ENCODE data around the gene UGT1A6. TPM values are rescaled to one million over a fixed set of nuclear protein-coding genes. Genes with fewer than 3 reads are reported as not detected.

Gene UGT1A6
- total and polyA plus RNA-seq, 2 of the 4 experiments (the other 2 are of a cell fraction) = not detected

DNA sequence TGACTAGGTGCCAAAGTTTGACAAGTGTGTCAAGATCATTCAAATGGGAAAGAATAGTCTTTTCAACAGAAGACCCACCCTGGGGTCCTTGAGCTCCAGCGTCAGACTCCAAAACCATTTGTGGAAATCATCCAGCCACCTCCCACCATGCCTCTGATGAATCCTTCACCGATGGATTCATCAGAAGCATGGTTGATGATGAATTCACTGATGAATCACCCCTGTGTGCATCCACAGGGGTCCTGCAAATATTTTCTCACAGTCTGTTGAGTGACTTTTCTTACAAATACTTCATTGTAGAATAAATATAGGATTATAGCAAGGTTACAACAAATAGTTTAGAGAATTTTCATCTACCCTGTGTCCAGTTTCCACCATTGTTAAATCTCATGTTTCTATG, 16.6 kb upstream of the UGT1A6 start:
- no peak overlapping the region for H3K56ac ChIP-seq (ENCODE audit: extremely low read depth, insufficient read depth, low read length)
- no peak overlapping the region for H4K8ac ChIP-seq (ENCODE audit: low read depth in 2 of 2, low read length in 2 of 2)
- H4K5ac ChIP-seq (ENCODE audit: low read depth, low read length) = no peak overlapping the region
- TF ChIP-seq NFE2L2 (IDR thresholded peaks at IDR 0.05; ENCODE audit: low read depth, low read length) (no peak), POLR2A (IDR thresholded peaks at IDR 0.05; ENCODE audit: low read depth, low read length) (no peak), MAFK (IDR thresholded peaks at IDR 0.05; ENCODE audit: low read depth, low read length) (no peak), BHLHE40 (IDR thresholded peaks at IDR 0.05; ENCODE audit: low read depth, low read length) (no peak), SMC3 (IDR thresholded peaks at IDR 0.05; ENCODE audit: low read depth, low read length) (no peak), MAZ (IDR thresholded peaks at IDR 0.05; ENCODE audit: borderline replicate concordance, low read depth, low read length) (no peak), RAD21 (IDR thresholded peaks at IDR 0.05; ENCODE audit: low read length) (no peak), CEBPB (IDR thresholded peaks at IDR 0.05; ENCODE audit: low read depth, low read length) (no peak), FOS (IDR thresholded peaks at IDR 0.05; ENCODE audit: low read depth, low read length) (no peak), RCOR1 (IDR thresholded peaks at IDR 0.05; ENCODE audit: insufficient replicate concordance, low read length) (no peak), MXI1 (IDR thresholded peaks at IDR 0.05; ENCODE audit: borderline replicate concordance, low read depth, low read length) (no peak), RFX5 (IDR thresholded peaks at IDR 0.05; ENCODE audit: low read depth, low read length) (no peak), CHD1 (IDR thresholded peaks at IDR 0.05; ENCODE audit: low read depth, low read length) (no peak)
- TF ChIP-seq, protein P1, sequence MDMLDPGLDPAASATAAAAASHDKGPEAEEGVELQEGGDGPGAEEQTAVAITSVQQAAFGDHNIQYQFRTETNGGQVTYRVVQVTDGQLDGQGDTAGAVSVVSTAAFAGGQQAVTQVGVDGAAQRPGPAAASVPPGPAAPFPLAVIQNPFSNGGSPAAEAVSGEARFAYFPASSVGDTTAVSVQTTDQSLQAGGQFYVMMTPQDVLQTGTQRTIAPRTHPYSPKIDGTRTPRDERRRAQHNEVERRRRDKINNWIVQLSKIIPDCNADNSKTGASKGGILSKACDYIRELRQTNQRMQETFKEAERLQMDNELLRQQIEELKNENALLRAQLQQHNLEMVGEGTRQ (IDR thresholded peaks at IDR 0.05; ENCODE audit: low read depth, low read length) = no peak
- TF ChIP-seq, protein P2, sequence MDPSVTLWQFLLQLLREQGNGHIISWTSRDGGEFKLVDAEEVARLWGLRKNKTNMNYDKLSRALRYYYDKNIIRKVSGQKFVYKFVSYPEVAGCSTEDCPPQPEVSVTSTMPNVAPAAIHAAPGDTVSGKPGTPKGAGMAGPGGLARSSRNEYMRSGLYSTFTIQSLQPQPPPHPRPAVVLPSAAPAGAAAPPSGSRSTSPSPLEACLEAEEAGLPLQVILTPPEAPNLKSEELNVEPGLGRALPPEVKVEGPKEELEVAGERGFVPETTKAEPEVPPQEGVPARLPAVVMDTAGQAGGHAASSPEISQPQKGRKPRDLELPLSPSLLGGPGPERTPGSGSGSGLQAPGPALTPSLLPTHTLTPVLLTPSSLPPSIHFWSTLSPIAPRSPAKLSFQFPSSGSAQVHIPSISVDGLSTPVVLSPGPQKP (IDR thresholded peaks at IDR 0.05; ENCODE audit: borderline replicate concordance, low read depth, low read length) = no peak
- TF ChIP-seq, protein P3, sequence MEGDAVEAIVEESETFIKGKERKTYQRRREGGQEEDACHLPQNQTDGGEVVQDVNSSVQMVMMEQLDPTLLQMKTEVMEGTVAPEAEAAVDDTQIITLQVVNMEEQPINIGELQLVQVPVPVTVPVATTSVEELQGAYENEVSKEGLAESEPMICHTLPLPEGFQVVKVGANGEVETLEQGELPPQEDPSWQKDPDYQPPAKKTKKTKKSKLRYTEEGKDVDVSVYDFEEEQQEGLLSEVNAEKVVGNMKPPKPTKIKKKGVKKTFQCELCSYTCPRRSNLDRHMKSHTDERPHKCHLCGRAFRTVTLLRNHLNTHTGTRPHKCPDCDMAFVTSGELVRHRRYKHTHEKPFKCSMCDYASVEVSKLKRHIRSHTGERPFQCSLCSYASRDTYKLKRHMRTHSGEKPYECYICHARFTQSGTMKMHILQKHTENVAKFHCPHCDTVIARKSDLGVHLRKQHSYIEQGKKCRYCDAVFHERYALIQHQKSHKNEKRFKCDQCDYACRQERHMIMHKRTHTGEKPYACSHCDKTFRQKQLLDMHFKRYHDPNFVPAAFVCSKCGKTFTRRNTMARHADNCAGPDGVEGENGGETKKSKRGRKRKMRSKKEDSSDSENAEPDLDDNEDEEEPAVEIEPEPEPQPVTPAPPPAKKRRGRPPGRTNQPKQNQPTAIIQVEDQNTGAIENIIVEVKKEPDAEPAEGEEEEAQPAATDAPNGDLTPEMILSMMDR (conservative IDR thresholded peaks at IDR 0.05; ENCODE audit: low read depth, low read length) = no peak
- H3K4ac ChIP-seq (ENCODE audit: low read depth, low read length) = no peak overlapping the region
- no peaks in the 10 kb centered on the region for H3K9me3 ChIP-seq (ENCODE audit: control insufficient read depth, insufficient read depth, low read length)
- no peak overlapping the region for H2BK20ac ChIP-seq (ENCODE audit: low read depth, low read length)
- no TSS peak for BruUV-seq (replicated peaks)
- ChIA-PET CTCF (no interaction called here), POLR2A (ENCODE audit: unreplicated experiment) (no interaction called here)
- H3K14ac ChIP-seq (replicated peaks; ENCODE audit: low read depth, low read length) = no peak overlapping the region
- no peak overlapping the region for H2BK120ac ChIP-seq (ENCODE audit: low read depth, low read length)
- no peak overlapping the region for H3K23ac ChIP-seq (ENCODE audit: low read depth, low read length)
- no peak overlapping the region for H2AK9ac ChIP-seq (replicated peaks; ENCODE audit: low read depth, low read length, poor library complexity)
- no peaks in the 10 kb centered on the region for H3K4me1 ChIP-seq (ENCODE audit: control insufficient read depth, insufficient read depth, low read length)
- no peak overlapping the region for H4K91ac ChIP-seq (ENCODE audit: insufficient read depth, low read depth, low read length)
- H2AK5ac ChIP-seq (ENCODE audit: low read depth, low read length) = no peak overlapping the region
- no peaks in the 10 kb centered on the region for H3K36me3 ChIP-seq (ENCODE audit: control insufficient read depth, insufficient read depth, low read length)
- no peaks in the 10 kb centered on the region for H3K27me3 ChIP-seq (ENCODE audit: control insufficient read depth, insufficient read depth, low read length)
- H3K4me3 ChIP-seq (ENCODE audit: insufficient read depth, low read depth, low read length) = no peak overlapping the region
- H3K9me1 ChIP-seq (ENCODE audit: insufficient read depth, low read length) = no peaks in the 10 kb centered on the region
- no peak overlapping the region for H3K27ac ChIP-seq (ENCODE audit: insufficient read depth, low read length)
- no peak overlapping the region for H2BK5ac ChIP-seq (ENCODE audit: low read depth, low read length, poor library complexity, severe bottlenecking)
- intact Hi-C loops (cut with micrococcal nuclease) (no loop called here), dilution Hi-C loops (cut with HindIII; ENCODE audit: low sequenced_read_pairs, unreplicated experiment) (no loop called here), in situ Hi-C loops (cut with MboI; ENCODE audit: low sequenced_read_pairs) (no loop called here)
- no peak overlapping the region for H2AFZ ChIP-seq (replicated peaks; ENCODE audit: low read length, poor library complexity)
- DNase-seq (no peak), ATAC-seq (ENCODE audit: low read depth) (no peak)
- H3K79me1 ChIP-seq (ENCODE audit: low read depth in 1 of 2, low read length in 2 of 2) = no peaks in the 10 kb centered on the region
- no peaks in the 10 kb centered on the region for H4K20me1 ChIP-seq (ENCODE audit: insufficient read depth, low read length)
- no peak overlapping the region for H3K9ac ChIP-seq (ENCODE audit: low read depth, low read length)
- no peak overlapping the region for H2BK15ac ChIP-seq (ENCODE audit: low read depth, low read length)
- no CpG with 5 or more reads among the region's 2 CpGs for WGBS, 2 experiments (ENCODE audit: extremely low coverage in 2 of 2, insufficient read length in 1 of 2)
- H3K4me2 ChIP-seq (ENCODE audit: low read depth, low read length) = no peak overlapping the region
- H3K18ac ChIP-seq (ENCODE audit: low read depth, low read length) = no peak overlapping the region

Data from IMR-90 (cell line).